Measurements from ENCODE around the gene EFNA5. TPM values are rescaled to one million over a fixed set of nuclear protein-coding genes. Genes with fewer than 3 reads are reported as not detected.
A peak's percentile ranks its signal among the peaks of the same experiment; 100 is the strongest.

Gene EFNA5
- 10 to 100 TPM in 1 of 2 donors, 1 to 10 TPM in 1; 6.0 to 13.5 TPM for total RNA-seq

- Histone ChIP-seq H3K4me3 (peak within 1 kb of the TSS; percentile 77), H3K27me3 (replicated peaks; ENCODE audit: insufficient read depth) (no peaks in the 10 kb centered on the region), H3K4me1 (ENCODE audit: control insufficient read depth in 1 of 2, low read depth in 2 of 2) (peaks cover 4 to 9% of the 10 kb centered on the region in 2 donors), H3K27ac (peak within 1 kb of the TSS; percentile 76 to 87), H3K36me3 (no peaks in the 10 kb centered on the region), H3K9me3 (no peaks in the 10 kb centered on the region)
- no peak for DNase-seq (ENCODE audit: low spot score)
- no peak for ATAC-seq (ENCODE audit: insufficient number of reproducible peaks, low FRiP score, low read depth)
- TF ChIP-seq, protein P1, sequence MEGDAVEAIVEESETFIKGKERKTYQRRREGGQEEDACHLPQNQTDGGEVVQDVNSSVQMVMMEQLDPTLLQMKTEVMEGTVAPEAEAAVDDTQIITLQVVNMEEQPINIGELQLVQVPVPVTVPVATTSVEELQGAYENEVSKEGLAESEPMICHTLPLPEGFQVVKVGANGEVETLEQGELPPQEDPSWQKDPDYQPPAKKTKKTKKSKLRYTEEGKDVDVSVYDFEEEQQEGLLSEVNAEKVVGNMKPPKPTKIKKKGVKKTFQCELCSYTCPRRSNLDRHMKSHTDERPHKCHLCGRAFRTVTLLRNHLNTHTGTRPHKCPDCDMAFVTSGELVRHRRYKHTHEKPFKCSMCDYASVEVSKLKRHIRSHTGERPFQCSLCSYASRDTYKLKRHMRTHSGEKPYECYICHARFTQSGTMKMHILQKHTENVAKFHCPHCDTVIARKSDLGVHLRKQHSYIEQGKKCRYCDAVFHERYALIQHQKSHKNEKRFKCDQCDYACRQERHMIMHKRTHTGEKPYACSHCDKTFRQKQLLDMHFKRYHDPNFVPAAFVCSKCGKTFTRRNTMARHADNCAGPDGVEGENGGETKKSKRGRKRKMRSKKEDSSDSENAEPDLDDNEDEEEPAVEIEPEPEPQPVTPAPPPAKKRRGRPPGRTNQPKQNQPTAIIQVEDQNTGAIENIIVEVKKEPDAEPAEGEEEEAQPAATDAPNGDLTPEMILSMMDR (IDR thresholded peaks at IDR 0.05) = no peak
Measured at GRCh38 chr5:107670932-107671741, at the start of gene EFNA5. Gene EFNA5 (minus strand): TSS chr5:107670937.

GRCh38 chr5:107719034-107719606, 48.4 kb upstream of the EFNA5 start:
- no peak overlapping the region for H3K4me3 ChIP-seq
- no peaks in the 10 kb centered on the region for H3K4me1 ChIP-seq (ENCODE audit: control insufficient read depth in 1 of 2, low read depth in 2 of 2)
- TF ChIP-seq, protein P1 (IDR thresholded peaks at IDR 0.05) = no peak
- ATAC-seq (ENCODE audit: insufficient number of reproducible peaks, low FRiP score, low read depth) = no peak
- H3K27ac ChIP-seq = no peak overlapping the region
- no peak for DNase-seq (ENCODE audit: low spot score)
- H3K27me3 ChIP-seq (replicated peaks; ENCODE audit: insufficient read depth) = no peaks in the 10 kb centered on the region
- no peaks in the 10 kb centered on the region for H3K9me3 ChIP-seq
- H3K36me3 ChIP-seq = no peaks in the 10 kb centered on the region

DNA sequence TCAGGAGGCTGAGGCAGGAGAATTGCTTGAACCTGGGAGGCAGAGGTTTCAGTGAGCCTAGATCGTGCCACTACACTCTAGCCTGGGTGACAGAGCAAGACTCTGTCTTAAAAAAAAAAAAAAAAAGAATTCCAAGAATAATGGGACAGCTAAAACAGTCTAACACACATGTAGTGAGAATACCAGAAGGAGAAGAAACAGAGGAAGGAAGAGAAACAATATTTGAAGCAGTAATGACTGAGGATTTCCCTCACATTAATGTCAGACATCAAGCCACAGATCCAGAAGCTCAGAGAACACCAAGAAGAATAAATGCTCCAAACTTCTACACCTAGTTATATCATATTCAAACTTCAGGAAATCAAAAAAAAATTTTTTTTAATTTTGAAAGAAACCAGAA, 47.1 kb upstream of the EFNA5 start:
- no peak overlapping the region for H3K4me3 ChIP-seq
- no peaks in the 10 kb centered on the region for H3K4me1 ChIP-seq (ENCODE audit: control insufficient read depth in 1 of 2, low read depth in 2 of 2)
- H3K36me3 ChIP-seq = no peaks in the 10 kb centered on the region
- no peak for ATAC-seq (ENCODE audit: insufficient number of reproducible peaks, low FRiP score, low read depth)
- TF ChIP-seq, protein P1 (IDR thresholded peaks at IDR 0.05) = no peak
- H3K27ac ChIP-seq = no peak overlapping the region
- no peaks in the 10 kb centered on the region for H3K9me3 ChIP-seq
- DNase-seq (ENCODE audit: low spot score) = no peak
- H3K27me3 ChIP-seq (replicated peaks; ENCODE audit: insufficient read depth) = no peaks in the 10 kb centered on the region

GRCh38 chr5:107713228-107713627, 42.5 kb upstream of the EFNA5 start:
- H3K36me3 ChIP-seq = no peaks in the 10 kb centered on the region
- no peak overlapping the region for H3K27ac ChIP-seq
- H3K4me1 ChIP-seq (ENCODE audit: control insufficient read depth in 1 of 2, low read depth in 2 of 2) = no peaks in the 10 kb centered on the region
- no peak for ATAC-seq (ENCODE audit: insufficient number of reproducible peaks, low FRiP score, low read depth)
- no peak for DNase-seq (ENCODE audit: low spot score)
- H3K27me3 ChIP-seq (replicated peaks; ENCODE audit: insufficient read depth) = no peaks in the 10 kb centered on the region
- TF ChIP-seq, protein P1 (IDR thresholded peaks at IDR 0.05) = no peak
- no peak overlapping the region for H3K4me3 ChIP-seq
- no peaks in the 10 kb centered on the region for H3K9me3 ChIP-seq

DNA sequence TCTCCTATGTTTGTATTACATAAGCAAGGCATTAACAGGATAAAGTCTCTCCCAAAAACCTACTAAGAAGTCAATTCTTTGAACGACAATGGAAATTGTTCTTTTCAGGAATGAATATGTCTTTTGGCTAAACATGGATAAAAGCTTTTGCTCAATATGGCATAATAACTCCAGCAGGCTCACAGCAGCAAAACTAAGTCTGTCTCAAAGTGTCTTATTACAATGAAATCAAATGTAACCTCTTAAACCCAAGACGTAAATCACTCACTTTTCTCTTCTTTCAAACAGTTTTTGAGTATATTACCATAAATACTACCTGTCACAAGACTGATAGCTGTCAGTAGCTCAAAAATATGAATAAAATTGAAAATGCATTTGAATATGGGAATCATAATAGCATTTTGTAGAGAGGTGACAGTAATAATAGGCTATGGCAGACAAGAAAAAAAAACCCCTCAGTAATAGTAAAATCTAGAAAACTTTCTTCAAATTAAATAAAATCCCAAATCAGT, 41.7 kb upstream of the EFNA5 start:
- Histone ChIP-seq H3K27me3 (replicated peaks; ENCODE audit: insufficient read depth) (no peaks in the 10 kb centered on the region), H3K4me1 (ENCODE audit: control insufficient read depth in 1 of 2, low read depth in 2 of 2) (no peaks in the 10 kb centered on the region), H3K36me3 (no peaks in the 10 kb centered on the region), H3K9me3 (peaks cover 3% of the 10 kb centered on the region), H3K27ac (no peak overlapping the region), H3K4me3 (no peak overlapping the region)
- TF ChIP-seq, protein P1 (IDR thresholded peaks at IDR 0.05) = no peak
- ATAC-seq (ENCODE audit: insufficient number of reproducible peaks, low FRiP score, low read depth) = no peak
- no peak for DNase-seq (ENCODE audit: low spot score)
